Measurements from ENCODE around the gene C2CD4C.
A peak's percentile ranks its signal among the peaks of the same experiment; 100 is the strongest.

Gene C2CD4C

DNA sequence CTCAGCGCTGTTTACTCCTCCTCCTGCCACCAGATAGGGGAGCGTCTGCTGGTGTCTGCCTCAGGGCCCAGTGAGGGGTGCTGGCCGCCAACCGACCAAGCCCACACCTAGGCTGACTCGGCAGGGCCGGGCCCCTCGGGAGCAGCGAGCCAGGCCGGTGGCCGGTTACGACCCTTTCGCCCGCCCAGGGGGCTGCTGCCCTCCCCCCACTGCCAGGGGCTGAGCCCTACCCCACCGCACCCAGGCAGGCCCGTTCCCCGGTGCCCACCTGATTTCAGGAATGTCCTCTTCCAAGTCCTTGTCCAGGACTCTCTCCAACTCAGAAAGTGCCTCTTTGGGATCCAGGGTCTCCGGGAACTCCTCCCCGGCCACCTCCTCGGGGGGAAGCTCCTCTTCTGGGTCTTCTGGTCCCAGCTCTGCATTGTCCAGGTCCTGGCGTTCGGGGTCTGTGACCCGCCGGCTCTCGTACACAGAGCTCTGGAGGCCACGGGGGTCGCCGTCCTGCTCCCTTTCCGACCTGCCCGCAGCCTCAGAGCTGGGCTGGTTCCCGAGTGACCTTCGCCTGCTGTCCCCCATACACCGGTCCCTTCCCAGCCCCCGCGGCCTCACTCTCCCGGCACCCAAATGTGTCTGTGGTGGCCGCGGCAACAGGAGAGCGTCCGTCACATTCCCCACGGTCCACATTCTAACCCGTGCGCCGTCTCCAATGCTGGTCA is 33.4 kb downstream of the C2CD4C start:
- TF ChIP-seq SIN3A (IDR thresholded peaks at IDR 0.05; ENCODE audit: borderline replicate concordance, insufficient read depth, low read length): no peak
- TF ChIP-seq, protein P1, sequence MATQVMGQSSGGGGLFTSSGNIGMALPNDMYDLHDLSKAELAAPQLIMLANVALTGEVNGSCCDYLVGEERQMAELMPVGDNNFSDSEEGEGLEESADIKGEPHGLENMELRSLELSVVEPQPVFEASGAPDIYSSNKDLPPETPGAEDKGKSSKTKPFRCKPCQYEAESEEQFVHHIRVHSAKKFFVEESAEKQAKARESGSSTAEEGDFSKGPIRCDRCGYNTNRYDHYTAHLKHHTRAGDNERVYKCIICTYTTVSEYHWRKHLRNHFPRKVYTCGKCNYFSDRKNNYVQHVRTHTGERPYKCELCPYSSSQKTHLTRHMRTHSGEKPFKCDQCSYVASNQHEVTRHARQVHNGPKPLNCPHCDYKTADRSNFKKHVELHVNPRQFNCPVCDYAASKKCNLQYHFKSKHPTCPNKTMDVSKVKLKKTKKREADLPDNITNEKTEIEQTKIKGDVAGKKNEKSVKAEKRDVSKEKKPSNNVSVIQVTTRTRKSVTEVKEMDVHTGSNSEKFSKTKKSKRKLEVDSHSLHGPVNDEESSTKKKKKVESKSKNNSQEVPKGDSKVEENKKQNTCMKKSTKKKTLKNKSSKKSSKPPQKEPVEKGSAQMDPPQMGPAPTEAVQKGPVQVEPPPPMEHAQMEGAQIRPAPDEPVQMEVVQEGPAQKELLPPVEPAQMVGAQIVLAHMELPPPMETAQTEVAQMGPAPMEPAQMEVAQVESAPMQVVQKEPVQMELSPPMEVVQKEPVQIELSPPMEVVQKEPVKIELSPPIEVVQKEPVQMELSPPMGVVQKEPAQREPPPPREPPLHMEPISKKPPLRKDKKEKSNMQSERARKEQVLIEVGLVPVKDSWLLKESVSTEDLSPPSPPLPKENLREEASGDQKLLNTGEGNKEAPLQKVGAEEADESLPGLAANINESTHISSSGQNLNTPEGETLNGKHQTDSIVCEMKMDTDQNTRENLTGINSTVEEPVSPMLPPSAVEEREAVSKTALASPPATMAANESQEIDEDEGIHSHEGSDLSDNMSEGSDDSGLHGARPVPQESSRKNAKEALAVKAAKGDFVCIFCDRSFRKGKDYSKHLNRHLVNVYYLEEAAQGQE (IDR thresholded peaks at IDR 0.05; ENCODE audit: insufficient read depth in 1 of 2, low read depth in 2 of 2, low read length in 2 of 2): no peak

DNA sequence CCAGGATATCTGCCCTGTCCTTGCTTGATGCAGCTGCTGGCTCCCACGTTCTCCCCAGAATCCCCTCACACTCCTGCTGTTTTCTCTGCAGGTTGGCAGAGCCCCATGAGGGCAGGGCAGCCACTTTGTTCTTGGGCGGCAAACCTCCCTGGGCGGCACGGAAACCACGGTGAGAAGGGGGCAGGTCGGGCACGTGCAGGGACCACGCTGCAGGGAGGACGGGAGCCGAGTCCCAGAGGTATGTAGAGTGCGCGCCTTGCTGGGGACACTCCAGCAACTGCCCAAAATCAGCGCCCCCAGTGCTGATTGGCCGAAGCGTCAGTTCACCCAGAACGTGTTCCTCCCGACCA is 34.1 kb downstream of the C2CD4C start:
- TF ChIP-seq, protein P1 (IDR thresholded peaks at IDR 0.05; ENCODE audit: insufficient read depth in 1 of 2, low read depth in 2 of 2, low read length in 2 of 2): no peak
- TF ChIP-seq SIN3A (IDR thresholded peaks at IDR 0.05; ENCODE audit: borderline replicate concordance, insufficient read depth, low read length): no peak
- no peak for TF ChIP-seq FOXP2 (optimal IDR thresholded peaks at IDR 0.05; ENCODE audit: borderline replicate concordance, extremely low read depth, extremely low read length, insufficient read depth)
- TF ChIP-seq TAF1 (IDR thresholded peaks at IDR 0.05; ENCODE audit: borderline replicate concordance, insufficient read depth, low read length): no peak
- no peak for TF ChIP-seq POLR2AphosphoS5 (IDR thresholded peaks at IDR 0.05; ENCODE audit: low read depth, low read length)

DNA sequence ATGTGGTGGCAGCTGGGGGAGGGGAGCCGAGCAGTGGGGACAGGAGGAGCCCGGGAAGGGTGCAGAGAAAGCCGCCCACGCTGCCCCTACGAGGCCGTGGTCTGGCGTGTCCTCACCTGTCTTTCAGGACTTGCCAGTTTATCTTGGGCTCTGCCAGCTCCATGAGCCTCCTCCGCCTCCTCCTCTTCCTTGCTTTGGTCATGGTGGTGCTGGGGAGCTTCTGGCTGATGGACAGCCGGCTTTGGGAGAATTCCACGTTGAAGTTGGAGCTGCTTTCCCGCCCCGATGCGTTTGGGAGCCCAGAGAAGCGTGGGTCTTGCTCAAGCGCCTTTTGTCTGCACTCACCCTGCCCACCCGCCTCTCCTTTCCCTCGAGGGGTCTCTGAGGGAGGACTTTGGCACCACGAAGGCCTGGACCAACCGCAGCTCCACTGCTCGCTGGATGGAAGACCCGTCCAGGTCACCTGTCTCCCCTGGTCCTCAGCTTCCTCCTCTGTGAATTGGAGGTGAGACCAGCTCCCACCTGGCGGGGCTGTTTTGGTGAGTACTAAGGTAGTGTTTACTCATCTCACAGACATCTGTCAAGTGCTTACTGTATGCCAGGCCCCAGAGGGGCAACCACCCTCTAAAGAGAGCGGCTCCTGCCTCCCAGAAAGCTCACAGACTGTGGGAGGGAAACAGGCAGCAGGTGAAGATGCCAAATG is 34.6 kb downstream of the C2CD4C start:
- TF ChIP-seq SIN3A (IDR thresholded peaks at IDR 0.05; ENCODE audit: borderline replicate concordance, insufficient read depth, low read length) (no peak), POLR2AphosphoS5 (IDR thresholded peaks at IDR 0.05; ENCODE audit: low read depth, low read length) (no peak), FOXP2 (optimal IDR thresholded peaks at IDR 0.05; ENCODE audit: borderline replicate concordance, extremely low read depth, extremely low read length, insufficient read depth) (no peak), TAF1 (IDR thresholded peaks at IDR 0.05; ENCODE audit: borderline replicate concordance, insufficient read depth, low read length) (no peak)
- TF ChIP-seq, protein P1 (IDR thresholded peaks at IDR 0.05; ENCODE audit: insufficient read depth in 1 of 2, low read depth in 2 of 2, low read length in 2 of 2): no peak

DNA sequence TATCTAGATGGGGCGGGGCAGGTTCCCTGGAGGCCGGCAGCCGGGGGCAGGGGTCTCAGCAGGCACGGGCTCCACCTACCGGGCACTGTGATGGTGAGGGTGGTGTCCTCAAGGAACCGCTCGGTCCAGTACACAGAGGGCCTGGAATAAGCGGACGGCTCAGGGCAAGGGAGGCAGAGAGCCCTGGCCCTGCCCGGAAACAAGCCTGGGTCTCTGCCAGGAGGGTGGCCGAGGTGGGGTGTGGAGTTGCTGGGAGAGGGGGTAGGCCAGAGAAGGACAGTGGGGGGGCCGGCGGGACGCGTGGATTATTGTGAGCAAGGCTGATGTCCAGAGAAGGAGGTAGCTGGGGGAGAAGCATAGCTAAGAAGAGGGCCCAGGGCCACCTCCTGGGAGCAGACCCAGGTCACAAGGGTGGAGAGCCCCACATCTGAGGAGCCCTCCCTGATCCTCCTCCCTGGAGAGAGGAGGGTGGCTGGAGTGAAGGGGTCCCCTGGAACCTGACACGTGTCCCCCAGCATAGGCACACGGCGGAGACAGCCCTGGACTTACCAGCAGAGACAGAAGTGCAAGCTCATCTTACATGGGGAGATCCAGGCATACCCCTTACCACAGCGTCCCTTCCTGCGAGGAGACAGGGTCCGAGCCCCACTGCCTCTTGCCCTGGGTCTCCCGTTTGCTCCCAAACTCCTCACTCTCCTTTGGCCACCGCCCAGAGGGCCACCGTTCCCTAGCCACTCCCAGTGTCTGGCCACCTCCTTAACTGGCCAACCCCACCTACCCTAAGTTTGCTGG is 35.4 kb downstream of the C2CD4C start:
- TF ChIP-seq FOXP2 (optimal IDR thresholded peaks at IDR 0.05; ENCODE audit: borderline replicate concordance, extremely low read depth, extremely low read length, insufficient read depth): no peak

DNA sequence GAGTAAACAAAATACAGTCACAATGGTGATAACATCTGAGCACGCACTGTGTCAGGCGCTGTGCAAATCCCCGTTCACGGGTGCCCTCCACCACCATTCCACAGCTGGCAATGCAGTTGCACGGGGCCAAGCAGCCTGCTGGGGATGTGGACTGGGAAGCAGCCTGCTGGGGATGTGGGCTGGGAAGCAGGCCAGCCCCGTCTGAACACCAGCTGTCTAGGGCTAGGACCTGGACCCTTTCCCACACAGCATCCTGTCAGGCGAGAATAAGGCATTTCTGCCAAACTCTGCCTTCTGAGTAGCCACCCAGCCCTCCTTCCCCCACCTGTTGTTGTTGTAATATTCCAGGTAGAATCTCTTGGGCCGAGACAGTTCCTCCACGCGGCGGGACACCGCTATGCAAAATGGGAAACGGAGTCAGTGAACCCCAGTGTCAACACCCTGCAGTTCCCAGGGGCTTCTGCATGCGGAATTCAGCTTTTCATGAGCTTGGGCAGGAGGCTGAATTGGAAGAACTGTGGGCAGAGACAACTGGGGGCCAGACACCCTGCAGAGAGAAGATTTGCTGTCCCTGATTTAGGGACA is 36.5 kb downstream of the C2CD4C start:
- no peak for TF ChIP-seq TAF1 (IDR thresholded peaks at IDR 0.05; ENCODE audit: borderline replicate concordance, insufficient read depth, low read length)
- TF ChIP-seq FOXP2 (optimal IDR thresholded peaks at IDR 0.05; ENCODE audit: borderline replicate concordance, extremely low read depth, extremely low read length, insufficient read depth): peak; percentile 61
